ENCODE data around the gene DDN. TPM values are rescaled to one million over a fixed set of nuclear protein-coding genes. Genes with fewer than 3 reads are reported as not detected.

The DDN gene
- total RNA-seq, 4 donors from 2014 or later = 0.12 to 0.65 TPM; not detected in 2

DNA sequence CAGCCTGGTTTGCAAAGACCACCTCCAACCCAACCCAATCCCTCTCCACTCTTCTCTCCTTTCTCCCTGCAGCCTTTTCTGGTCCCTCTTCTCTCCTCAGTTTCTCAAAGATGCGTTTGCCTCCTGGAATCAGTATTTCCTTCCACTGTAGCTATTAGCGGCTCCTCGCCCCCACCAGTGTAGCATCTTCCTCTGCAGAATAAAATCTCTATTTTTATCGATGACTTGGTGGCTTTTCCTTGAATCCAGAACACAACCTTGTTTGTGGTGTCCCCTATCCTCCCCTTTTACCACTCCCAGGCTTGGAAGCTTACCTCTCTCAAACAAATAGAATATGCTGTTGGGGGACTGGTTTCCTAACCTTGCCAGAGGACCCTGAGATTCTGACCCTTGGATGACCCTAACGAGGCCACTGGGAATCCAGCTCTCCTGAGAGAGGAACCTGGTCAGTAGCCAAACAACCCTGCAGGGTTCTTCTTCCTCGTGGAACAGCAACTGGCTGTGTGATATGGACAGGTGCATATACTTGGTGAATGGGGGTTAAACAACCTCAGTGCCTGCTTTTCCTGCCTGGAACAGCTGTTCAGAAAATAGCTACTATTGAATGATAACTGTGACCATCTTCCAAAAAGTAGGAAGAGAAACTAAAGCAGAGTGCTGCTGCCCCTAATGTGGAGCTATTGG is 16.6 kb downstream of the DDN start:
- no peak for DNase-seq (ENCODE audit: low spot score)
- no peak for ATAC-seq (ENCODE audit: low FRiP score)
- TF ChIP-seq, protein P1, sequence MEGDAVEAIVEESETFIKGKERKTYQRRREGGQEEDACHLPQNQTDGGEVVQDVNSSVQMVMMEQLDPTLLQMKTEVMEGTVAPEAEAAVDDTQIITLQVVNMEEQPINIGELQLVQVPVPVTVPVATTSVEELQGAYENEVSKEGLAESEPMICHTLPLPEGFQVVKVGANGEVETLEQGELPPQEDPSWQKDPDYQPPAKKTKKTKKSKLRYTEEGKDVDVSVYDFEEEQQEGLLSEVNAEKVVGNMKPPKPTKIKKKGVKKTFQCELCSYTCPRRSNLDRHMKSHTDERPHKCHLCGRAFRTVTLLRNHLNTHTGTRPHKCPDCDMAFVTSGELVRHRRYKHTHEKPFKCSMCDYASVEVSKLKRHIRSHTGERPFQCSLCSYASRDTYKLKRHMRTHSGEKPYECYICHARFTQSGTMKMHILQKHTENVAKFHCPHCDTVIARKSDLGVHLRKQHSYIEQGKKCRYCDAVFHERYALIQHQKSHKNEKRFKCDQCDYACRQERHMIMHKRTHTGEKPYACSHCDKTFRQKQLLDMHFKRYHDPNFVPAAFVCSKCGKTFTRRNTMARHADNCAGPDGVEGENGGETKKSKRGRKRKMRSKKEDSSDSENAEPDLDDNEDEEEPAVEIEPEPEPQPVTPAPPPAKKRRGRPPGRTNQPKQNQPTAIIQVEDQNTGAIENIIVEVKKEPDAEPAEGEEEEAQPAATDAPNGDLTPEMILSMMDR (IDR thresholded peaks at IDR 0.05) = no peak

DNA sequence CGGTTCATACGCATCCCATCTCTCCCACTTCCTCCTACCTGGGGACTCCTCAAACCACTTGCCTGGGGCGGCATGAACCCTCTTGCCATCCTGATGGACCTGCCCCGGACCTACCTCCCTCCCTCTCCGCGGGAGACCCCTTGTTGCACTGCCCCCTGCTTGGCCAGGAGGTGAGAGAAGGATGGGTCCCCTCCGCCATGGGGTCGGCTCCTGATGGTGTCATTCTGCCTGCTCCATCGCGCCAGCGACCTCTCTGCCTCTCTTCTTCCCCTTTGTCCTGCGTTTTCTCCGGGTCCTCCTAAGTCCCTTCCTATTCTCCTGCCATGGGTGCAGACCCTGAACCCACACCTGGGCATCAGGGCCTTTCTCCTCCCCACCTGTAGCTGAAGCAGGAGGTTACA is 17.4 kb downstream of the DDN start:
- TF ChIP-seq, protein P1 (IDR thresholded peaks at IDR 0.05) = no peak
- no peak for ATAC-seq (ENCODE audit: low FRiP score)
- DNase-seq (ENCODE audit: low spot score) = no peak

DNA sequence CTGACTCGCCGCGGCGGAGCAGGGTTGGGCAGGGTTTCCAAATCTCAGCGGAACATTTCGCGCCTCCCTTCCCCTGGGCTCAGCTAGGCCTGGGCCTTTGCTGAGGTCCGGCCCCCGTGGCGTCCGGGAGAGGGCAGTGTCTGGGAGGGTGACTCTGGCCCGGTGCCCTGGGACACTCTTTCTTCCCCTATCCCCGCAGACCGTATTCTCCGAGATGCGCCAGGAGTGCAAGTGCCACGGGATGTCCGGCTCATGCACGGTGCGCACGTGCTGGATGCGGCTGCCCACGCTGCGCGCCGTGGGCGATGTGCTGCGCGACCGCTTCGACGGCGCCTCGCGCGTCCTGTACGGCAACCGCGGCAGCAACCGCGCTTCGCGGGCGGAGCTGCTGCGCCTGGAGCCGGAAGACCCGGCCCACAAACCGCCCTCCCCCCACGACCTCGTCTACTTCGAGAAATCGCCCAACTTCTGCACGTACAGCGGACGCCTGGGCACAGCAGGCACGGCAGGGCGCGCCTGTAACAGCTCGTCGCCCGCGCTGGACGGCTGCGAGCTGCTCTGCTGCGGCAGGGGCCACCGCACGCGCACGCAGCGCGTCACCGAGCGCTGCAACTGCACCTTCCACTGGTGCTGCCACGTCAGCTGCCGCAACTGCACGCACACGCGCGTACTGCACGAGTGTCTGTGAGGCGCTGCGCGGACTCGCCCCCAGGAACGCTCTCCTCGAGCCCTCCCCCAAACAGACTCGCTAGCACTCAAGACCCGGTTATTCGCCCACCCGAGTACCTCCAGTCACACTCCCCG is 18.0 kb downstream of the DDN start:
- ATAC-seq (ENCODE audit: low FRiP score) = peak; percentile 17

DNA sequence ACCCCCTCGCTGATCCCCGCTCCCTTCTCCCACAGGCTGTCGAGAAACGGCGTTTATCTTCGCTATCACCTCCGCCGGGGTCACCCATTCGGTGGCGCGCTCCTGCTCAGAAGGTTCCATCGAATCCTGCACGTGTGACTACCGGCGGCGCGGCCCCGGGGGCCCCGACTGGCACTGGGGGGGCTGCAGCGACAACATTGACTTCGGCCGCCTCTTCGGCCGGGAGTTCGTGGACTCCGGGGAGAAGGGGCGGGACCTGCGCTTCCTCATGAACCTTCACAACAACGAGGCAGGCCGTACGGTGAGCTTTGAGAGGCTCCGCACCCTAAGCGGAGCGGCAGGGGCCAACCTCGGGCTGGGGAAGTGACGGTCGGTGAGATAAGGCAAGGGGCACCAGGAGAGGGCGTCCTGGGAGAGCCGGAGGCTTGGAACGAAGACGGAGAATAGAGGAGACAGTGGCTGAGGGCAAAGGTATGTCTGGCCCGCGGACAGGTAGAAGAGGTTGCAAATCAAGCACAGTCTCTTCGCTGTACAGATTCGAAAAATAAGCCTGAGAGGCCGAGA is 18.7 kb downstream of the DDN start:
- TF ChIP-seq, protein P1 (IDR thresholded peaks at IDR 0.05) = no peak
- DNase-seq (ENCODE audit: low spot score) (no peak), ATAC-seq (ENCODE audit: low FRiP score) (no peak)

More for the DNA sequence above, 18.0 kb downstream of the DDN start:
- DNase-seq (ENCODE audit: low spot score) = no peak
- TF ChIP-seq, protein P1 (IDR thresholded peaks at IDR 0.05) = no peak

DNA sequence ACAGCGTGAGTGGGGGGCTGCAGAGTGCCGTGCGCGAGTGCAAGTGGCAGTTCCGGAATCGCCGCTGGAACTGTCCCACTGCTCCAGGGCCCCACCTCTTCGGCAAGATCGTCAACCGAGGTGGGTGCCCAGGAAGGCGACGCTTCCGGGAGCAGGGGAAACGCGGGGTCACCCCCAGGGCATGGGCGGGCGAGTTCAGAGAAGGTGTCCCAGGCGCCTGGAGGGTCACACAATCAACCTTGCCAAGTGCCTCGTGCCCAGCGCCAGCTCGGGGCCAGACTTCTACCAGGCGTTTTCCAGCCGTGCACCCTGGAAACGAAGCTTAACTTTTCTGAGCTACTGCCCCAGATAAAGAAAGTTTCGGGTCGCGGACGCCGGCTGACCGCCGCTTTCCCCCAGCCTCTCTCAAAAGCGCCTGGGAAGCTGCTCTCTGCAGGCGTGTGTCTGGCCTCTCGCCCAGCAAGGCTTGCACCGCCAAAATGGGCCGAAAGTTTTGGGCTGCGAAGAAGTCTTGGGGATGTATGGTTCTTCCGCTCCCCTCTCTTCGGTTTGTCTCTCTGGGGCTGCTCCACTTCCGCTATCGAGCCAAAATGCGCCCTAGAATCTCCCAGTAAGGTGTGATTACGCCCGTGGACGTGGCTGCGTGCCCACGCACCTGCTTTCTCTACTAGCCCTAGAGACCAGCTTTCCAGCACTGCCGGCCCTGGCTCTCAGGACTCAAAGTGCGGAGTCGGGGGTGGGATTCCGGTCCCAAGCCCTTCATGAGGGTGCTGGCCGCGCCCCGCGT is 19.4 kb downstream of the DDN start:
- no peak for ATAC-seq (ENCODE audit: low FRiP score)
- TF ChIP-seq, protein P1 (IDR thresholded peaks at IDR 0.05) = no peak
- DNase-seq (ENCODE audit: low spot score) = no peak

DNA sequence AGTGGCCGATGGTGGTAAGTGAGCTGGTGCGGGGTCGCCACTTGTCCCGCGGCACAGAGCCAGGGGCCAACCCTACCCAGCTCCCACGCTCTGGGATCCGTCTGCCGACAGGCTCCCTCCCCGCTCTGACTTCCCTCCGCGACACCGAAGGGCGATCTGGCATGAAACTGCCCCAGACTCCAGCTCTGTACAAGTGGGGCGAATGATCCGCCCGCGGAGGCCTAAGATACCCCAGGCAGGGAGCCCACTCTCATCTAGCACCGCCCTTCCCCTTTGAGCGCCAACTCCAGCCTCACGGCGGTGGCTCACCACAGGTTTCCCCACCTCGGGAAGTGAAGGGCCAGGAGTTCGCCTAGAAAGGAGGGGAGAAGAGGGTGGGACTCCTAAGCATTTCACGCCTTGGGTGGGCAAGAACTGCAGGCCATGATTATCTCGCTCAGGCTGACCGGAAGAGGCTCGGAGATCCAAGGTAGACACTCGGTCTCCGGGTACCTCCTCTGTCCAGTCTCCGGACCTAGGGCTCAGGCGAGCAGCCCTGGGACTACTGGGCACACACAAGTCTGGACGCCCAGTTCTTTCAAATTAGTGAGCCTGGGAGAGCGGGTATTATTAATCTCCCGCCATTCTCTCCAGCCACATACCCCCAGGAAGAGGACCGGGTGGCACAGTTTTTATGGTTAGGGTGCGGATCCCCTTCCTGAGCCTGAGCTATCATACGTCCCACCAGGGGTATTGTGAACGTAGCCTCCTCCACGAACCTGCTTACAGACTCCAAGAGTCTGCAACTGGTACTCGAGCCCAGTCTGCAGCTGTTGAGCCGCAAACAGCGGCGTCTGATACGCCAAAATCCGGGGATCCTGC is 20.2 kb downstream of the DDN start:
- TF ChIP-seq, protein P1 (IDR thresholded peaks at IDR 0.05) = no peak
- peak; percentile 21 for ATAC-seq (ENCODE audit: low FRiP score)
- no peak for DNase-seq (ENCODE audit: low spot score)

Measured in omental fat pad (tissue), 4 donors.